Vagina (tissue), 2 donors: ENCODE results near the gene HACD2.

ENCODE experiments used
- POLR2A ChIP-seq, 2 donors: fragments of 450-650 bp; IDR thresholded peaks; one replicate each; pipeline ENCODE4 v1.6.1; 2017; ENCODE audit warnings: antibody characterized with exemption in 2 of 2, mild to moderate bottlenecking in 2 of 2, moderate library complexity in 2 of 2
- POLR2AphosphoS5 ChIP-seq, 2 donors: sonication (generic); formaldehyde crosslinking; IDR thresholded peaks; one replicate each; pipeline ENCODE4 v1.9.0; 2017; ENCODE audit warnings: antibody characterized with exemption in 2 of 2, mild to moderate bottlenecking in 2 of 2, low read depth in 1 of 2; ENCODE audit not compliant: insufficient read depth in 1 of 2
- TF ChIP-seq, protein P1 (sequence below), 3 experiments: fragments of 450-650 bp in 2 of 3; fragments of 200-600 bp in 1 of 3; sonication (generic) in 1 of 3; IDR thresholded peaks; one replicate each; pipeline ENCODE4 v1.5.1; 2017 to 2019; ENCODE audit warnings: antibody characterized with exemption in 3 of 3, mild to moderate bottlenecking in 2 of 3, moderate library complexity in 2 of 3

- TF ChIP-seq, protein P1, sequence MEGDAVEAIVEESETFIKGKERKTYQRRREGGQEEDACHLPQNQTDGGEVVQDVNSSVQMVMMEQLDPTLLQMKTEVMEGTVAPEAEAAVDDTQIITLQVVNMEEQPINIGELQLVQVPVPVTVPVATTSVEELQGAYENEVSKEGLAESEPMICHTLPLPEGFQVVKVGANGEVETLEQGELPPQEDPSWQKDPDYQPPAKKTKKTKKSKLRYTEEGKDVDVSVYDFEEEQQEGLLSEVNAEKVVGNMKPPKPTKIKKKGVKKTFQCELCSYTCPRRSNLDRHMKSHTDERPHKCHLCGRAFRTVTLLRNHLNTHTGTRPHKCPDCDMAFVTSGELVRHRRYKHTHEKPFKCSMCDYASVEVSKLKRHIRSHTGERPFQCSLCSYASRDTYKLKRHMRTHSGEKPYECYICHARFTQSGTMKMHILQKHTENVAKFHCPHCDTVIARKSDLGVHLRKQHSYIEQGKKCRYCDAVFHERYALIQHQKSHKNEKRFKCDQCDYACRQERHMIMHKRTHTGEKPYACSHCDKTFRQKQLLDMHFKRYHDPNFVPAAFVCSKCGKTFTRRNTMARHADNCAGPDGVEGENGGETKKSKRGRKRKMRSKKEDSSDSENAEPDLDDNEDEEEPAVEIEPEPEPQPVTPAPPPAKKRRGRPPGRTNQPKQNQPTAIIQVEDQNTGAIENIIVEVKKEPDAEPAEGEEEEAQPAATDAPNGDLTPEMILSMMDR (IDR thresholded peaks at IDR 0.05) = no peak
- TF ChIP-seq POLR2AphosphoS5 (IDR thresholded peaks at IDR 0.05; ENCODE audit: insufficient read depth in 1 of 2, low read depth in 1 of 2) (no peak), POLR2A (IDR thresholded peaks at IDR 0.05) (no peak)
Measured at GRCh38 chr3:123453675-123454074, 131.2 kb downstream of the HACD2 start.
